Stimulated activated effector memory CD8-positive, alpha-beta T cell treated with anti-CD3 and anti-CD28 coated beads, Interleukin-12 subunit alpha, Interleukin-12 subunit beta, amount 100 ng/mL, for 72 hours (primary cell): Measurements from ENCODE around the gene RGS6.
A peak's percentile ranks its signal among the peaks of the same experiment; 100 is the strongest.
"Not testable (repeated sequence)": the region's sequence is repeated elsewhere in the genome, so short reads cannot be mapped to it uniquely, and the experiment has no call there.

Experiments
- ATAC-seq: fragments of 150-1000 bp; cut with Tn5 transposase; 2 replicates; pipeline ENCODE4 v1.10.0; 2021
- DNase-seq, 2 donors: peaks; one replicate each; pipeline ENCODE4 v3.0.0; 2021 to 2022; ENCODE audit warnings: low spot score in 2 of 2
- H3K27ac Mint-ChIP-seq: one replicate; pipeline ENCODE4 v1.8.0; 2022; ENCODE audit warnings: mild to moderate bottlenecking, mixed read lengths
- H3K36me3 Mint-ChIP-seq: one replicate; pipeline ENCODE4 v1.8.0; 2022; ENCODE audit warnings: mild to moderate bottlenecking, mixed read lengths
- H3K4me1 Mint-ChIP-seq: one replicate; pipeline ENCODE4 v1.8.0; 2022; ENCODE audit warnings: mixed read lengths
- H3K4me3 Mint-ChIP-seq: one replicate; pipeline ENCODE4 v1.8.0; 2022; ENCODE audit warnings: mild to moderate bottlenecking, mixed read lengths
- H3K9me3 Mint-ChIP-seq: one replicate; pipeline ENCODE4 v1.8.0; 2022; ENCODE audit warnings: mixed read lengths

The RGS6 gene

DNA sequence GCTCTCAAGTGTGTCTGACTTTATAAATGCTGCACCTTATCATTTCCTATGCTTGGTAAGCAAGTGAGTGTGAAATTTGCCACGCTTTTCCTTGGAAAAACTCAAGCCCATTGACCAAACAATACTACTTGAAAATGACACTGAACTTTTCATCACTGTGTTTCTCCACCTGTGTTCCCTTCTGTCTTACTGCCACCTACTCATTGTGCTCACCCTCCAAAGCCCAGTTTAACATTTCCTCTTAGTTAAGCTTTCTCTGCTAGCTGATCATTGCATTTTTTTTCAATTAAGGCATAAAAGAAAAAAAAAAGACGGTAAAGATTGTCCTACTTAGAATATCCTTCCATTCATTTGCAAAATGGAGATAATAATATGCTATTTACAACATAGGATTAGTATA, 516.0 kb downstream of the RGS6 start:
- no peak overlapping the region for H3K27ac Mint-ChIP-seq
- no peak for DNase-seq
- H3K36me3 Mint-ChIP-seq = peaks cover 11% of the 10 kb centered on the region
- no peak overlapping the region for H3K4me3 Mint-ChIP-seq
- no peak for ATAC-seq
- H3K9me3 Mint-ChIP-seq = no peaks in the 10 kb centered on the region
- peaks cover 51% of the 10 kb centered on the region for H3K4me1 Mint-ChIP-seq

DNA sequence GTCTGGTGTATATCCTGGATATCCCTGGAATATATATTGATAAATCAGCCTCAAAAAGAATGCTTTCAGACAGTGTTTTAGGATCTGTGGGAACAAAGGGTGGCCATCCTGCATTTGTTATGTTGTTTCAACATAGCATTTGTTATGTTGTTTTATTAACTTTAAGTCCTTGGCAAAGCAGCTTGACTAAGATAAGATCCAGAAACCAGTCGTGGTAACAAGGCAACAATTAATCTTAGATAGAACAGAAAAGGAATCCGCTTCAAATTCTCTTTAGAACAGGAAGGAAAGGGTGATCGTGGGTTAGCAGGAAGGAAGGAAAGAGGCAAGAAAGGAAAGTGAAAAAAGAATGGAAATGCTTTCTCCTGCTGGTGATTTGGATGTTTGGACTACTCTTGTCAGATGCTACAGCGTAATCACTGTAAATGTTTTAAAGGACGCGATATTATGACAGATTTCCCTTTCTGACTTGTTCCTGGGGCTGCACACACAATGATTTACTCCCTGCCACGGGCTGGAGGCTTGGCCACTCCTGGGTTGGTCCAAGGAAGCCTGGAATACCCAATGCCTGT, 518.3 kb downstream of the RGS6 start:
- H3K9me3 Mint-ChIP-seq = no peaks in the 10 kb centered on the region
- peaks cover 11% of the 10 kb centered on the region for H3K36me3 Mint-ChIP-seq
- H3K4me1 Mint-ChIP-seq = peaks cover 34% of the 10 kb centered on the region
- DNase-seq (no peak), ATAC-seq (no peak)
- peak overlapping the region; percentile 56 for H3K4me3 Mint-ChIP-seq
- H3K27ac Mint-ChIP-seq = peak overlapping the region; percentile 85

DNA sequence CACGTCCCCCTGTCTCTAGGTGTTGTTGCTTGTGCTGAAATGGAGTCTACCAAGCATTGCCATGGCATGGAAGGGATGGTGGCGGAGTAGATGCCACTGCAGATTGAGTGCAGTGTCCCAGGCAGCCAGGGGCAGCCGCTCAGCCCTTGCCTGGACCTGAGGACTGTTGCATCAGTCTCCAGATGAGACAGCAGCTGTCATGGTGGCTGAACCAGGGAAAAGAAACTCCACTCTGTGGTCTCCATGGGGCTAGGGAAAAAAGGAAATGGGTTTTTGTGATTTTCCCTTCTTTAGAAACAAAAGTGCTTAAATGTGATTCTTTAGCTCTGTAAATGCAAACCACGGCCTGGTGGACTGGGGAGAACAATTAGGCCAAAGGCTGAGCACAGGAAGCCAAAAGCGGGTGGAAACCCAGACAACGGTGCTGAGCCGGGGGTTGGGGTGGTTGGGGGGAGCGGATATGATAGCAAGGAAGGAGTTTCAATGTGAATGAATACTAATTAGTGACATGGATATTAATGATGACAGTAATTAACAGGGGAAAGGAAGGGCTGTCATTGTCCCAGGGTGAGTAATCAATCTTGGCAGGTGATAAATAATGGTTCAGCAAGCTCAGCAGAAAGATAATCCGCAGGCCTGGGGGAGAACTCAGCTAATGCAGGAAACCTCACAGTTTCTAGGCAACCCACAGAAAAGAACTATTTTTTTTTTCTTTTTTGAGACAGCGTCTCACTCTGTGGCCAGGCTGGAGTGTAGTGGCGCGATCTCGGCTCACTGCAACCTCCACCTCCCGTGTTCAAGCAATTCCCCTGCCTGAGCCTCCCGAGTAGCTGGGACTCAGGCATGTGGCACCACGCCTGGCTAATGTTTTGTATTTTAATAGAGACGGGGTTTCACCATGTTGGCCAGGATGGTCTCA, 519.1 kb downstream of the RGS6 start:
- peak overlapping the region; percentile 56 for H3K4me3 Mint-ChIP-seq
- peaks cover 34% of the 10 kb centered on the region for H3K4me1 Mint-ChIP-seq
- DNase-seq = peak; percentile 25 to 73

DNA sequence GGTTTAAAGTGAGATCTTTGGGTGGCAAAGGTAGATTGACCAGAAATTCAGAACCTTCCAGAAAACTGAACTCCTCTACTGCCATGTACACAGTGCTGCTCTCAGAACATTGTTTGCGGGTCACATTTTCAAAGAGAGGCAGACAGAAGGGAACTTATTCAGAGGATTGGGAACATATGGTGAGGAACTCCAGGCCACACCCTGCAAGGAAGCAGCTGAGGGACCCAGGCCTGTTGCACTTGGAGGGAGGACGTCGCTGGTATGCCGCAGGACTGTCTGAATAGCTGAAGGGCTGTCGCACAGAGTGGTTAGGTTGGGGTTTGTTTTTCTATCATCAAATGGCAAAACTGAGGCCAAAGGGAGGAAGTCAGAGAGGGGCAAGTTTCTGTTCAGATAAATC, 520.5 kb downstream of the RGS6 start:
- ATAC-seq (no peak), DNase-seq (no peak)
- peak overlapping the region; percentile 85 for H3K27ac Mint-ChIP-seq
- H3K9me3 Mint-ChIP-seq = no peaks in the 10 kb centered on the region
- peaks cover 11% of the 10 kb centered on the region for H3K36me3 Mint-ChIP-seq
- H3K4me3 Mint-ChIP-seq = peak overlapping the region; percentile 56
- H3K4me1 Mint-ChIP-seq = peaks cover 29% of the 10 kb centered on the region

More for the DNA sequence above, 519.1 kb downstream of the RGS6 start:
- Mint-ChIP-seq H3K36me3 (peaks cover 11% of the 10 kb centered on the region), H3K9me3 (no peaks in the 10 kb centered on the region), H3K27ac (peak overlapping the region; percentile 85)
- ATAC-seq = peak; percentile 93

DNA sequence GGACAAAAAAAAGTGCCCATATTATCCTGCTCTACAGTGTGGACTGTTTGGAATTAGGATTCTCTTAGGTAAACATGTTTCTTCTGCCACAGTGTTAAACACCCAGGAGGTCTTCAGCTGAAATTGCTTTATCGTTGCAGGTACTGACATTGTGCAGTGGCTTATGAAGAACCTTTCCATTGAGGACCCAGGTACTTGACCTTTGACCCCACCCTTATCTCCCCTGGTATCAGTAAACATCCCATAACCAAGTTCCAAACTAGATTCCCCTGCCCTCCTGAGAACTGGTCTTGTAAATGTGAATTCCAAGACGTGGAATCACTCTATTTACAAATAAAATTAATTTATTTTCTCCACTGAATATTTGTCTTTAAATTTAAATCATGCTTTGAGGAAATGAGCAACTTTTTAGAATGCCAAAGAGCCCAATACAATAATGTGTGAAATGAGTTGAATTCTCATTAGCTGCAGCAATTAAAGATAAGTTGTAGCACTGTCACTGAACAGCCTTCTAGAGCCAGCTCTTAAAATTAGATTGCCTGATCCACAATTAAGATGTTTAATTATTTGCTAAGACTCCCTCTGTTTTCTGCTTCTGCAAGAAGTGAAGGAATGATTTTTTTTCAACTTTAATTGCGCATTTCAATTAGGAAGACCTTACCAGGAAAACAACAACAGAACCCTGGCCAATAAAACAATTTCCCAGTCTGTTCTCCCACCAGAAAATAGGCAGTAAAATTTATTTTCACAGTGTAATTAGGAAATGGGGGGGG, 522.3 kb downstream of the RGS6 start:
- Mint-ChIP-seq H3K9me3 (no peaks in the 10 kb centered on the region), H3K4me3 (no peak overlapping the region), H3K36me3 (peaks cover 11% of the 10 kb centered on the region), H3K27ac (no peak overlapping the region), H3K4me1 (peaks cover 29% of the 10 kb centered on the region)
- DNase-seq = no peak
- no peak for ATAC-seq

DNA sequence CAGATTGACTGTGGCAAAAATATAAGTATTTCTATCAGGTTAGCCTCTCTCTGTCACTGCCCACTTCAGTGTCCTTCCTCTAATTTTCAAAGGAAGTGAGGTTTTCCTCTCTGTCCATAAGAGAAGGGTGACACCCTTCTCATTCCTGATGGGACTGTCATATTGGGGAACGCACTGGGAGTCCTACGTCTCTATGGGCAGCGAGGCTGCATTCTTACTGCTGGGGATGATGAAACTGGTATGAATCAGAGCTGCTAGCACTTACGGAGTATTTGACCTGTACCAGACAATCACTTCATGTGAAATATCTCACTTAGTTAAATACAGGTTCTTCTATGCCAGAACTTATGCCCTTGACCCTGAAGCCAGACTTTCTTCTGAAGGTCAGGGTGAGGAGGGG, 525.4 kb downstream of the RGS6 start:
- H3K9me3 Mint-ChIP-seq = no peaks in the 10 kb centered on the region
- H3K27ac Mint-ChIP-seq = no peak overlapping the region
- H3K4me1 Mint-ChIP-seq = peaks cover 5% of the 10 kb centered on the region
- no peak overlapping the region for H3K4me3 Mint-ChIP-seq
- ATAC-seq (no peak), DNase-seq (no peak)
- no peaks in the 10 kb centered on the region for H3K36me3 Mint-ChIP-seq

DNA sequence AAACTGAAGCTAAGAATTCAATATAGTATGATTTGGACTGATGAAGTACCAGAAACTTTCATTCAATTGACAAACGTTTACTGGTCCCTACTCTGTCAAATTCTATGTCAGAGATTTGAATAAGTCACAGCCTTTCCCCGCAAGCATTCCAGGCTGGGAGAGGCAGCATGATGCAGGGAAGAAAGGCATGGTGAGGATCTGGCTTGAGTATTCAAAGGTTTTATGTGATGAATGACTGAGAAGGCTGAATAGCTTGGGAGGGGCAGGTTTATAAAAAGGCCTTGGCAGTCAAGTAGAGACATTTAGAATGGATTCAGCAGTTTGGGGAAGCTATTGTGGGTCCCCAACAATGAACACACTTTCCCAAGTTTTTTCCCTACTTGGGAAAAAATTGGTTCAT, 529.8 kb downstream of the RGS6 start:
- Mint-ChIP-seq H3K27ac (peak overlapping the region; percentile 26), H3K36me3 (no peaks in the 10 kb centered on the region), H3K9me3 (peaks cover 4% of the 10 kb centered on the region), H3K4me1 (no peaks in the 10 kb centered on the region), H3K4me3 (no peak overlapping the region)
- ATAC-seq = no peak
- no peak for DNase-seq

DNA sequence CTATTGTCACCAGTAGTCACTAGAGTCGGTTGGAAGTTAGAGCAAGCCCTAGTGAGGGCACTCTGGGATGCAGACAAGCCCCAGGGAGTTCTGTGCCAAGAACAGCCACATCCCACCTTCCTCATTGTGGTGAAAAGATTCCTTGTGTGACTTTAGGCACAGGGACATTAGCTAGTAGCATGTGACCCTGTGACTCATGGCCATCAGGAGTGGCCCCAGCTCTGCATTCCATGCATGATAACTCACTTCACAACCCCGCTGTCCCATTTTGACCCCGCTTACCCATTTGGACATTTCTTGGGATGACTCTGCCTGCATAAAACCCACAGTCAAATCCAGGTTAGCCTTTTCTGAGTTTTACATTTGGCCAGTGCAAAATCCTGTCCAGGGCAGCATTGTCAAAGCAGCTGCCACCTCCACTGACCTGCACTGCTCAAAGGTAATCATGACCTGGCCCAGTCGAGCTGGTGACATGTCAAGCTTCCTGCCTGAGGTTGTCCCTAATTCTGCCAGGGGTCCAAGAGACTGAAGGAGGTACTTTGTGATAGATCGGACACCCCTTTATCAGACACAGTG, 531.1 kb downstream of the RGS6 start:
- ATAC-seq (no peak), DNase-seq (no peak)
- H3K27ac Mint-ChIP-seq = no peak overlapping the region
- H3K4me1 Mint-ChIP-seq = no peaks in the 10 kb centered on the region
- no peaks in the 10 kb centered on the region for H3K36me3 Mint-ChIP-seq
- no peak overlapping the region for H3K4me3 Mint-ChIP-seq
- peaks cover 4% of the 10 kb centered on the region for H3K9me3 Mint-ChIP-seq

DNA sequence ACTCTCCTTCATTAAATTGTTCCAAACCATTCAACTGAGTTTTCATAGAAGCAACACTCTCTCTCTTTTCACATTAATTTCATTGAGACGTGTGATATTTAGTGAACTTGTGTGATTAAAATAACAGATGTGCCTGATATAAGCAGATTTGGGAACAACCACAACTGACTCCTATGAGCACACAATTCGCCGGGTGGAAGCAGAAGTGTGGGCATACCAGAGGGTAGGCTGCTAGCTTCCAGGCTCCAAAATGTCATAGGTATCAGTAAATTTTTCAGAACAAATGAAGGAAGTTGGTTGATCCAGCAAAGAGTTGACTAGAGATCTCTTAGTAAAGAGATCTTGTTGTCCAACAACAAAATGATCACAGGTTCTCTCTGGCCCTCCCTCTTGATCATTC, 532.0 kb downstream of the RGS6 start:
- no peak for ATAC-seq
- no peak overlapping the region for H3K27ac Mint-ChIP-seq
- H3K4me3 Mint-ChIP-seq = no peak overlapping the region
- H3K4me1 Mint-ChIP-seq = no peaks in the 10 kb centered on the region
- no peak for DNase-seq
- H3K36me3 Mint-ChIP-seq = no peaks in the 10 kb centered on the region
- H3K9me3 Mint-ChIP-seq = peaks cover 4% of the 10 kb centered on the region

DNA sequence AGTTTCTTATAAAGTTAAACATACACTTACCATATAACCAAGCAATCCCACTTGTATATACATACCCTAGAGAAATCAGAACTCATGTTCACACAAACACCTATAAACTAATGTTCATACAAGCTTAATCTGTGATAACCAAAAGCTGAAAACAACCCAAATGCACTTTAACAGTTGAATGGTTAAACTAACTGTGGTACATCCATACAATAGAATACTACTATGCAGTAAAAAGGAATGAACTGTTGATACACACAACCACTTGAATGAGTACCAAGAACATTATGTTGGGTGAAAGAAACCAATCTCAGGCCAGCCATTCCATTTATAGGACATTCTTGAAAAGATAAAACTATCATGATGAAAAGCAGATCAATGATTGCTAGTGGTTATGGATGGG, 534.1 kb downstream of the RGS6 start:
- Mint-ChIP-seq H3K9me3 (peaks cover 4% of the 10 kb centered on the region), H3K4me3 (no peak overlapping the region), H3K4me1 (no peaks in the 10 kb centered on the region), H3K36me3 (no peaks in the 10 kb centered on the region), H3K27ac (no peak overlapping the region)
- DNase-seq (no peak), ATAC-seq (no peak)

DNA sequence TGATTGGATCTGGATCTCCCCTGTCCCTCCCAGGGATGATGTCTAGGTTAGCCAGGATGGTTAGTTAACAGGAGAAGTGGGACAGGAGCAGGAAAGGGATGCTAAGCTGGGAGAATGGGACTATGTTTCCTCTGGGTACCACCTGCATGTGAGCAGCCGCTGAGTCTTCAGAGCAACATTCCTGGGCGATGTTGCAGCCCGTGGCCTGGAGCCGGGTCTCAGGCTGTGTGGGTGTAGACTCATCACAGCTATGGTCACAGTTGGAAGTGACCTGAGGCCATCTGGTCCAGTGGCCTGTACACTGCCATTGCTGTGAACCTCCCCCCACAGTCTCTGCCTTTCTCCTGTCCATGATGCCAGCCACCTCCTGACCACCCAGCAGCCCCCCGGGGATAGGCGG, 539.1 kb downstream of the RGS6 start:
- Mint-ChIP-seq H3K4me3 (no peak overlapping the region), H3K27ac (peak overlapping the region; percentile 45), H3K9me3 (no peaks in the 10 kb centered on the region), H3K4me1 (peaks cover 7% of the 10 kb centered on the region), H3K36me3 (peaks cover 1% of the 10 kb centered on the region)
- DNase-seq = no peak
- ATAC-seq = no peak

DNA sequence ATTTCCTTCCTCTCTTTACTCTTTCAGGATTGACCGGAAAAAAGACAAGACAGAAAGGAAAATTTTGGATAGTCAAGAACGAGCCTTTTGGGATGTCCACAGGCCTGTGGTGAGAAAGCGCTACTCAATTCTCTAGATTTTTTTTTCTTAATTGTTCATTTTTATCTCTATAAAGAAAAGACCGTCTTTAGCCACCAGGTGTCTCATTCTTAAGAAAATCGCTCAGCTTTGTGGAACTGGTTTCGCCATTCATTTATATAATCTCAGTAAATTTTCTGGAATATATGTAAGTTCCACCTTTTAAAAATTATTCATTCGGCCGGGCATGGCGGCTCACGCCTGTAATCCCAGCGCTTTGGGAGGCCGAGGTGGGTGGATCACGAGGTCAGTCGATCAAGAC, 540.6 kb downstream of the RGS6 start:
- Mint-ChIP-seq H3K36me3 (peaks cover 12% of the 10 kb centered on the region), H3K4me1 (peaks cover 22% of the 10 kb centered on the region), H3K9me3 (no peaks in the 10 kb centered on the region)

DNA sequence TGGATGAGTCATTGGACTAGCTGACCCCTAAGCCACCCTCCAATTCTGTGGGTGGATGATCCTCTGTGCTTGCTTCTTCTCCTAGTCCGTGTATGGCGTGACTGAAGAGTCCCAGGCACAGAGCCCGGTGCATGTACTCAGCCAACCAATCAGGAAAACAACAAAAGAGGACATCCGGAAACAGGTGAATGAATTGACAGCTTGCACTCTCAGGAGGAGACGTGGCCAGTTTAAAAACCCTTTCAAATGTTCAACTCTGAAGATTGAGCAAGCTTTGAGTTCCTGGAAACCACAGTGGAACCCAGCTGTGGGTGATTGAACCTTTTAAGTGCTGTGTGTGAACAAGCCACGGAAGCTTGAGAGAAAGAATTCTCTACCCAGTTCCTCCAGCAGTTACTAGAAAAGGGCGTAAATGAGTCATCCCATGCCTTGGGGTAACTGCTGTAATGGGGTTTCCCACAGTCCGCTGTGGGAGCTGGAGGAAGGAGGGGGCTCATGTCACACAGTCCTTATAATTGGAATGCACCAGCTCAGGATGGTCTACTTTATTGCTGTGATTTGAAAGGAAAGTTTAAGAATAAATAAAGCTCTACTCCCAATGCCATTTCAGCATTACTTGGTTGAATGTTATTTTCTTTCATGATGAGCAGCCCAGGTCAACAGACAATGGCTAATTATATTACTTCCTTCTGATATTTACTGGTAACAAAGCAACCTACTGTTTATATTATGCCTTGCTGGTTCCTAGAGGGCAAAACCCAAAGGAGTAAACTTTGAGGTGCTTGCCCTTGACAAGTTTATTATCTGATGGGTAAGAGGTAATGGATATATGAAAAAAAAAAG, 544.6 kb downstream of the RGS6 start:
- Mint-ChIP-seq H3K9me3 (no peaks in the 10 kb centered on the region), H3K36me3 (peaks cover 12% of the 10 kb centered on the region), H3K4me1 (peaks cover 53% of the 10 kb centered on the region), H3K4me3 (peak overlapping the region; percentile 63), H3K27ac (peak overlapping the region; percentile 79)
- DNase-seq (peak; percentile 47 to 84), ATAC-seq (peak; percentile 94)

More for the DNA sequence above, 540.6 kb downstream of the RGS6 start:
- H3K4me3 Mint-ChIP-seq = no peak overlapping the region
- H3K27ac Mint-ChIP-seq = no peak overlapping the region
- ATAC-seq (no peak), DNase-seq (no peak)

DNA sequence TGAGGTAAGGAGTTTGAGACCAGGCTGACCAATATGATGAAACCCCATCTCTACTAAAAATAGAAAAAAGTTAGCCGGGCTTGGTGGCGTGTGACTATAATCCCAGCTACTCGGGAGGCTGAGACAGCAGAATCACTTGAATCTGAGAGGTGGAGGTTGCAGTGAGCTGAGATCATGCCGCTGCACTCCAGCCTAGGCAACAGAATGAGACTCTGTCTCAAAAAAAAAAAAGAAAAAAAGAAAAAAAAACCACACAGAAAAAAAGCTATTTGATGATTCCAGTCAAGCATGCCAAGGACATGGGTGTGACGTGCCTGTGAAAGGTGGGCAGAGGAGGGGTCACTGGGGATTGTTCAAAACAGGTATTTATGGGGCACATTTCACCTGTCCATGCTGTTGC, 545.3 kb downstream of the RGS6 start:
- peaks cover 53% of the 10 kb centered on the region for H3K4me1 Mint-ChIP-seq
- peak overlapping the region; percentile 63 for H3K4me3 Mint-ChIP-seq
- H3K27ac Mint-ChIP-seq = peak overlapping the region; percentile 79
- not testable (repeated sequence) for DNase-seq, H3K9me3 Mint-ChIP-seq, ATAC-seq
- H3K36me3 Mint-ChIP-seq = peaks cover 12% of the 10 kb centered on the region
